GM12878 (cell line): ENCODE measurements around the gene ARHGEF10L. TPM values are rescaled to one million over a fixed set of nuclear protein-coding genes. Genes with fewer than 3 reads are reported as not detected.

Experiments
- ATAC-seq: fragments of 200-7000 bp; cut with Tn5 transposase; 3 replicates; pipeline ENCODE4 v1.9.1; 2020; ENCODE audit warnings: mild to moderate bottlenecking, moderate library complexity
- BruUV-seq: library from RNA; stranded (reverse); fragments of 400-500 nt; replicated peaks from 2 replicates; lab custom pipeline; 2021; lab: Mats Ljungman, UMichigan
- CTCF ChIA-PET: fragments of 300-600 bp; sonication (Branson Sonifier 250); formaldehyde crosslinking; extraction: SDS; loops from one replicate; lab custom pipeline; 2021; ENCODE audit warnings: inconsistent platforms; lab: Yijun Ruan, JAX
- POLR2A ChIA-PET: fragments of 350-600 bp; formaldehyde crosslinking; extraction: SDS; loops from one replicate; lab custom pipeline; 2021; ENCODE audit warnings: inconsistent platforms; lab: Charles Lee
- RAD21 ChIA-PET: fragments of 300-600 bp; sonication (Branson Sonifier 250); formaldehyde crosslinking; loops from one replicate; lab custom pipeline; 2023; ENCODE audit warnings: antibody characterized with exemption; ENCODE audit not compliant: unreplicated experiment; lab: Charles Lee
- SMC1A ChIA-PET: fragments of 300-600 bp; sonication (Branson Sonifier 250); formaldehyde crosslinking; loops from one replicate; lab custom pipeline; 2023; ENCODE audit not compliant: unreplicated experiment, uncharacterized antibody; lab: Charles Lee
- DNase-seq: peaks from one replicate; pipeline ENCODE4 v3.0.0-alpha.2; 2011; ENCODE audit warnings: low read depth, low spot score
- FAIRE-seq: peaks from 3 replicates; lab custom pipeline; 2011; peaks lifted over from hg19 to GRCh38; lab: Jason Lieb, UNC
- H2AFZ ChIP-seq: 2 replicates; pipeline ENCODE4 v1.6.0; 2011; ENCODE audit warnings: low read depth, low read length, control low read depth; ENCODE audit not compliant: control insufficient read depth
- H3K27ac ChIP-seq: 2 replicates; pipeline ENCODE4 v1.5.1; 2011; ENCODE audit warnings: control low read depth; ENCODE audit not compliant: control insufficient read depth, insufficient read depth
- H3K27me3 ChIP-seq, 2 experiments: replicated peaks in 1 of 2; 2 replicates each; pipeline versions ENCODE4 v1.6.0 to v1.6.1; 2011; ENCODE audit warnings: low read length in 1 of 2; ENCODE audit not compliant: control insufficient read depth in 2 of 2, insufficient read depth in 2 of 2
- H3K36me3 ChIP-seq, 2 experiments: 2 replicates each; pipeline ENCODE4 v1.5.1; 2011; ENCODE audit warnings: low read length in 1 of 2; ENCODE audit not compliant: control insufficient read depth in 2 of 2, insufficient read depth in 2 of 2
- H3K4me1 ChIP-seq: 2 replicates; pipeline ENCODE4 v1.6.1; 2011; ENCODE audit warnings: mild to moderate bottlenecking, low read length, moderate library complexity, mixed read lengths; ENCODE audit not compliant: control insufficient read depth, insufficient read depth
- H3K4me2 ChIP-seq: 2 replicates; pipeline ENCODE4 v1.6.0; 2011; ENCODE audit warnings: control low read depth; ENCODE audit not compliant: control insufficient read depth, insufficient read depth
- H3K4me3 ChIP-seq: fragments of 200-600 bp; sonication (generic); 2 replicates; pipeline ENCODE4 v1.5.1; 2016
- H3K79me2 ChIP-seq: 2 replicates; pipeline ENCODE4 v1.6.0; 2011; ENCODE audit warnings: low read length; ENCODE audit not compliant: control insufficient read depth, insufficient read depth
- H3K9ac ChIP-seq: 2 replicates; pipeline ENCODE4 v1.8.0; 2011; ENCODE audit warnings: low read length, control low read depth, mixed read lengths; ENCODE audit not compliant: control insufficient read depth, insufficient read depth
- H3K9me3 ChIP-seq: replicated peaks from 3 replicates; pipeline ENCODE4 v1.5.1; 2011; ENCODE audit warnings: mild to moderate bottlenecking, low read length; ENCODE audit not compliant: control insufficient read depth, insufficient read depth
- H4K20me1 ChIP-seq: 2 replicates; pipeline ENCODE4 v1.6.0; 2011; ENCODE audit not compliant: control insufficient read depth, insufficient read depth
- CHD4 ChIP-seq: fragments of 200-600 bp; sonication (generic); IDR thresholded peaks from 2 replicates; pipeline ENCODE4 v1.6.1; 2016; ENCODE audit warnings: mild to moderate bottlenecking
- JUNB ChIP-seq: IDR thresholded peaks from 2 replicates; pipeline ENCODE4 v1.6.1; 2016; ENCODE audit warnings: antibody characterized with exemption, mild to moderate bottlenecking
- JUND ChIP-seq: IDR thresholded peaks from 2 replicates; pipeline ENCODE4 v1.6.1; 2012; ENCODE audit warnings: low read depth, mild to moderate bottlenecking, low read length, improper control_type of control experiment, moderate library complexity
- TBL1XR1 ChIP-seq: IDR thresholded peaks from 2 replicates; pipeline ENCODE4 v1.6.1; 2012; ENCODE audit warnings: low read depth, low read length, improper control_type of control experiment
- ZNF274 ChIP-seq: IDR thresholded peaks from one replicate; pipeline ENCODE4 v1.8.0; 2011; ENCODE audit not compliant: insufficient read length, insufficient read depth
- WGBS: methylation state at CpG from one replicate; pipeline ENCODE4 v1.1.6; 2016; ENCODE audit warnings: low lambda C conversion rate; ENCODE audit not compliant: insufficient replicate concordance, insufficient coverage; ENCODE audit errors: missing lambda C conversion rate; 5-methylcytosine and 5-hydroxymethylcytosine counted together
- in situ Hi-C: fragments of 300-500 bp; cut with MboI; formaldehyde crosslinking; loops from 9 replicates; pipeline ENCODE4 v1.14.3; 2018; ENCODE audit warnings: mixed read lengths
- intact Hi-C: fragments of 100-400 bp; cut with micrococcal nuclease; formaldehyde crosslinking; loops from one replicate; pipeline ENCODE4 v1.14.2; 2022; ENCODE audit not compliant: unreplicated experiment
- polyA plus RNA-seq, 11 experiments: library from polyadenylated mRNA; depleted of rRNA in 4 of 11; unstranded in 6 of 11; stranded (reverse) in 5 of 11; fragments of >200 nt; fragmentation: Nextera tagmentation in 4 of 11; fragmentation: Illumina TruSeq in 1 of 11; extraction: Ambion mirVana in 4 of 11; extraction: Trizol in 1 of 11; gene quantifications; 1 replicate in 1 of 11; 2 replicates in 10 of 11; pipeline versions ENCODE4 v1.2.1 to v1.2.3, GENCODE V29; 2011 to 2016; ENCODE audit warnings: inconsistent platforms in 2 of 11, missing spikeins in 2 of 11, low read depth in 1 of 11
- total RNA-seq, 4 experiments: library from RNA; depleted of rRNA in 3 of 4; stranded (reverse); fragments of >200 nt in 3 of 4; fragmentation: Illumina TruSeq in 1 of 4; extraction: Trizol in 1 of 4; gene quantifications; 2 replicates each; pipeline versions ENCODE4 v1.2.1 to v1.2.3, GENCODE V29; 2013 to 2021
- TF ChIP-seq, protein P1 (sequence below): fragments of 450-650 bp; formaldehyde crosslinking; IDR thresholded peaks from 2 replicates; pipeline ENCODE4 v1.4.0; 2020; ENCODE audit warnings: mild to moderate bottlenecking, moderate library complexity

The ARHGEF10L gene
- total and polyA plus RNA-seq, 10 of the 15 experiments (the other 5 are each of a cell fraction or from before 2014, with no cell fraction given): 0.05 to 0.94 (median 0.28) TPM; not detected in 2

DNA sequence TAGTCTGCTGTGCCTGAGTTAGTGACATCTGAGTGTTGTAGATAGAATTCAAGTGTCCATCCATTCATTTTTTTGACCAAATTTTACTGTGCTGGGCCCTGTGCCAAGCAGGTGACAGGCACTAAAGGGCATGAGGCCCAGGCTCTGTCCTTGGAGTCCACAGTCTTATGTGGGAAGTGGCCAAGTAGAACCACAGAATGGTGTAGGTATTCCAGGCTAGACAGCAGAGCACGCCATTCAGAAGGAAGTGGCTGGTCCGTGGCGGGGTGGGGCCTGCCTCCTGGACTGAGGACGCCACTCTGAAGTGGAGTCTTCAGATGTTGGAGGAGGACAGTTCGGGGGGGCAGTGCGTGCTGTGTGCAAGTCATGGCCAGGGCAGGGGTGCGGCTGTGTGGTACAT lies 146.8 kb downstream of the ARHGEF10L start:
- ChIA-PET RAD21 (no interaction called here), CTCF (no interaction called here), SMC1A (no interaction called here), POLR2A (no interaction called here)
- no peak overlapping the region for H3K9ac ChIP-seq
- H3K36me3 ChIP-seq: no peaks in the 10 kb centered on the region
- no peak overlapping the region for H3K27ac ChIP-seq
- H3K27me3 ChIP-seq: no peaks in the 10 kb centered on the region; a peak in 2 of 4 replicates
- H3K4me2 ChIP-seq: no peak overlapping the region
- H4K20me1 ChIP-seq: no peaks in the 10 kb centered on the region
- H3K4me1 ChIP-seq: no peaks in the 10 kb centered on the region
- in situ Hi-C loops: no loop called here
- ATAC-seq: no peak
- intact Hi-C loops: no loop called here
- DNase-seq: no peak
- no TSS peak for BruUV-seq
- H2AFZ ChIP-seq: no peak overlapping the region
- WGBS: 27% methylated on average over 7 of the region's 7 CpGs
- H3K9me3 ChIP-seq: no peaks in the 10 kb centered on the region
- no peak for TF ChIP-seq JUNB
- no peak for TF ChIP-seq ZNF274
- TF ChIP-seq, protein P1, sequence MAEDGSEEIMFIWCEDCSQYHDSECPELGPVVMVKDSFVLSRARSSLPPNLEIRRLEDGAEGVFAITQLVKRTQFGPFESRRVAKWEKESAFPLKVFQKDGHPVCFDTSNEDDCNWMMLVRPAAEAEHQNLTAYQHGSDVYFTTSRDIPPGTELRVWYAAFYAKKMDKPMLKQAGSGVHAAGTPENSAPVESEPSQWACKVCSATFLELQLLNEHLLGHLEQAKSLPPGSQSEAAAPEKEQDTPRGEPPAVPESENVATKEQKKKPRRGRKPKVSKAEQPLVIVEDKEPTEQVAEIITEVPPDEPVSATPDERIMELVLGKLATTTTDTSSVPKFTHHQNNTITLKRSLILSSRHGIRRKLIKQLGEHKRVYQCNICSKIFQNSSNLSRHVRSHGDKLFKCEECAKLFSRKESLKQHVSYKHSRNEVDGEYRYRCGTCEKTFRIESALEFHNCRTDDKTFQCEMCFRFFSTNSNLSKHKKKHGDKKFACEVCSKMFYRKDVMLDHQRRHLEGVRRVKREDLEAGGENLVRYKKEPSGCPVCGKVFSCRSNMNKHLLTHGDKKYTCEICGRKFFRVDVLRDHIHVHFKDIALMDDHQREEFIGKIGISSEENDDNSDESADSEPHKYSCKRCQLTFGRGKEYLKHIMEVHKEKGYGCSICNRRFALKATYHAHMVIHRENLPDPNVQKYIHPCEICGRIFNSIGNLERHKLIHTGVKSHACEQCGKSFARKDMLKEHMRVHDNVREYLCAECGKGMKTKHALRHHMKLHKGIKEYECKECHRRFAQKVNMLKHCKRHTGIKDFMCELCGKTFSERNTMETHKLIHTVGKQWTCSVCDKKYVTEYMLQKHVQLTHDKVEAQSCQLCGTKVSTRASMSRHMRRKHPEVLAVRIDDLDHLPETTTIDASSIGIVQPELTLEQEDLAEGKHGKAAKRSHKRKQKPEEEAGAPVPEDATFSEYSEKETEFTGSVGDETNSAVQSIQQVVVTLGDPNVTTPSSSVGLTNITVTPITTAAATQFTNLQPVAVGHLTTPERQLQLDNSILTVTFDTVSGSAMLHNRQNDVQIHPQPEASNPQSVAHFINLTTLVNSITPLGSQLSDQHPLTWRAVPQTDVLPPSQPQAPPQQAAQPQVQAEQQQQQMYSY (CRISPR knock-in tag): no peak
- no peak for TF ChIP-seq CHD4
- no peak for TF ChIP-seq TBL1XR1
- no peak for TF ChIP-seq JUND
- no peaks in the 10 kb centered on the region for H3K79me2 ChIP-seq
- no peak for FAIRE-seq
- H3K4me3 ChIP-seq: no peak overlapping the region
